ENCODE measurements around the gene KCNH4. TPM values are rescaled to one million over a fixed set of nuclear protein-coding genes. Genes with fewer than 3 reads are reported as not detected.

Gene KCNH4
- total RNA-seq, 1 experiment from 2014 or later = 0.24 TPM

- POLR2A ChIA-PET = no interaction called here
- CTCF ChIA-PET = interaction anchor here (0.9 to 7.3 kb wide), 17 partner anchors 9 to 247 kb away, joined by 3 to 55 read pairs (median 4); partner anchors contain the start of genes GHDC, KAT2A and STAT3
- Mint-ChIP-seq H3K4me1 (peaks cover 28% of the 10 kb centered on the region), H3K9me3 (no peaks in the 10 kb centered on the region), H3K27ac (no peak within 1 kb of the TSS), H3K27me3 (ENCODE audit: low read depth) (peaks cover 67% of the 10 kb centered on the region), H3K36me3 (no peaks in the 10 kb centered on the region), H3K4me3 (peak within 1 kb of the TSS; percentile 48)
- no peak for ATAC-seq
- TF ChIP-seq RELA (CRISPR knock-in tag; IDR thresholded peaks at IDR 0.05; ENCODE audit: borderline replicate concordance) (no peak), ATF3 (CRISPR knock-in tag; conservative IDR thresholded peaks at IDR 0.05) (no peak), ETV6 (CRISPR knock-in tag; IDR thresholded peaks at IDR 0.05) (0 out of 2 replicates have a peak, but pooled peaks have one; percentile 26)
- no peak for DNase-seq (ENCODE audit: low spot score)
Measured at GRCh38 chr17:42184713-42185620, 4.0 kb upstream of the KCNH4 start, which contains the start of gene HCRT. HCRT (minus strand) TSS chr17:42185452; CDS start chr17:42185365, 87 bp downstream.

GRCh38 chr17:42183741-42184711, 3.1 kb upstream of the KCNH4 start:
- POLR2A ChIA-PET = interaction anchor here (0.6 kb wide), 1 partner anchor 239 kb away, joined by 3 read pairs; the partner anchor contains the start of gene CAVIN1
- no peaks in the 10 kb centered on the region for H3K36me3 Mint-ChIP-seq
- no peaks in the 10 kb centered on the region for H3K9me3 Mint-ChIP-seq
- peak overlapping the region; percentile 80 for H3K4me3 Mint-ChIP-seq
- peak; percentile 88 for DNase-seq (ENCODE audit: low spot score)
- H3K4me1 Mint-ChIP-seq = peaks cover 28% of the 10 kb centered on the region
- H3K27me3 Mint-ChIP-seq (ENCODE audit: low read depth) = peaks cover 70% of the 10 kb centered on the region
- CTCF ChIA-PET = interaction anchor here (0.6 to 7.3 kb wide), 24 partner anchors 10 to 500 kb away, joined by 3 to 55 read pairs (median 3); partner anchors contain the start of genes GHDC, KAT2A, NKIRAS2 and RAB5C
- H3K27ac Mint-ChIP-seq = no peak overlapping the region
- peak; percentile 60 for ATAC-seq
- TF ChIP-seq ETV6 (CRISPR knock-in tag; IDR thresholded peaks at IDR 0.05) (peak; percentile 90), ZNF671 (CRISPR knock-in tag; IDR thresholded peaks at IDR 0.05) (no peak), PRDM15 (CRISPR knock-in tag; IDR thresholded peaks at IDR 0.05) (peak; percentile 50; the same call in 1 of the 2 replicates), TP53 (CRISPR knock-in tag; IDR thresholded peaks at IDR 0.05) (peak; percentile 97), AFF4 (CRISPR knock-in tag; IDR thresholded peaks at IDR 0.05; ENCODE audit: borderline replicate concordance) (peak; percentile 26; the same call in 1 of the 2 replicates), NR1H2 (CRISPR knock-in tag; IDR thresholded peaks at IDR 0.05) (no peak), ZNF416 (CRISPR knock-in tag; IDR thresholded peaks at IDR 0.05) (no peak), ZBTB21 (CRISPR knock-in tag; IDR thresholded peaks at IDR 0.05; ENCODE audit: borderline replicate concordance) (peak; percentile 94), ZBTB43 (CRISPR knock-in tag; IDR thresholded peaks at IDR 0.05) (peak; percentile 95), HMGA2 (CRISPR knock-in tag; IDR thresholded peaks at IDR 0.05) (no peak), NFE2L1 (CRISPR knock-in tag; IDR thresholded peaks at IDR 0.05) (peak; percentile 94), KAT7 (CRISPR knock-in tag; IDR thresholded peaks at IDR 0.05; ENCODE audit: borderline replicate concordance) (peak; percentile 96)
- TF ChIP-seq, protein P1, sequence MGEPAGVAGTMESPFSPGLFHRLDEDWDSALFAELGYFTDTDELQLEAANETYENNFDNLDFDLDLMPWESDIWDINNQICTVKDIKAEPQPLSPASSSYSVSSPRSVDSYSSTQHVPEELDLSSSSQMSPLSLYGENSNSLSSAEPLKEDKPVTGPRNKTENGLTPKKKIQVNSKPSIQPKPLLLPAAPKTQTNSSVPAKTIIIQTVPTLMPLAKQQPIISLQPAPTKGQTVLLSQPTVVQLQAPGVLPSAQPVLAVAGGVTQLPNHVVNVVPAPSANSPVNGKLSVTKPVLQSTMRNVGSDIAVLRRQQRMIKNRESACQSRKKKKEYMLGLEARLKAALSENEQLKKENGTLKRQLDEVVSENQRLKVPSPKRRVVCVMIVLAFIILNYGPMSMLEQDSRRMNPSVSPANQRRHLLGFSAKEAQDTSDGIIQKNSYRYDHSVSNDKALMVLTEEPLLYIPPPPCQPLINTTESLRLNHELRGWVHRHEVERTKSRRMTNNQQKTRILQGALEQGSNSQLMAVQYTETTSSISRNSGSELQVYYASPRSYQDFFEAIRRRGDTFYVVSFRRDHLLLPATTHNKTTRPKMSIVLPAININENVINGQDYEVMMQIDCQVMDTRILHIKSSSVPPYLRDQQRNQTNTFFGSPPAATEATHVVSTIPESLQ (CRISPR knock-in tag; IDR thresholded peaks at IDR 0.05) = no peak

Measured in WTC11 (cell line).